HUES64 (cell line): ENCODE results near the gene CDKN2B.

Experiments used
- H3K27ac ChIP-seq: 2 replicates; pipeline ENCODE4 v1.7.0; 2013; ENCODE audit warnings: low read depth, low read length, inconsistent platforms
- H3K27me3 ChIP-seq: 2 replicates; pipeline ENCODE4 v1.6.1; 2013; ENCODE audit warnings: mild to moderate bottlenecking, low read length; ENCODE audit not compliant: insufficient read depth
- H3K36me3 ChIP-seq: 2 replicates; pipeline ENCODE4 v1.6.1; 2013; ENCODE audit warnings: mild to moderate bottlenecking, low read length; ENCODE audit not compliant: insufficient read depth
- H3K4me1 ChIP-seq: 2 replicates; pipeline ENCODE4 v1.6.1; 2013; ENCODE audit warnings: mild to moderate bottlenecking, low read length, moderate library complexity; ENCODE audit not compliant: insufficient read depth
- H3K4me3 ChIP-seq: 2 replicates; pipeline ENCODE4 v1.5.1; 2013; ENCODE audit warnings: mild to moderate bottlenecking, low read length, moderate library complexity
- H3K9ac ChIP-seq: 2 replicates; pipeline ENCODE4 v1.6.1; 2013; ENCODE audit warnings: mild to moderate bottlenecking, low read depth, low read length
- H3K9me3 ChIP-seq: 2 replicates; pipeline ENCODE4 v1.6.1; 2013; ENCODE audit warnings: low read depth, low read length; ENCODE audit not compliant: insufficient read depth
- WGBS: fragments of 150-250, 120-280 bp; methylation state at CpG from one replicate; pipeline ENCODE4 v1.1.7; 2013; ENCODE audit warnings: missing lambda C conversion rate; 5-methylcytosine and 5-hydroxymethylcytosine counted together

CDKN2B gene

DNA sequence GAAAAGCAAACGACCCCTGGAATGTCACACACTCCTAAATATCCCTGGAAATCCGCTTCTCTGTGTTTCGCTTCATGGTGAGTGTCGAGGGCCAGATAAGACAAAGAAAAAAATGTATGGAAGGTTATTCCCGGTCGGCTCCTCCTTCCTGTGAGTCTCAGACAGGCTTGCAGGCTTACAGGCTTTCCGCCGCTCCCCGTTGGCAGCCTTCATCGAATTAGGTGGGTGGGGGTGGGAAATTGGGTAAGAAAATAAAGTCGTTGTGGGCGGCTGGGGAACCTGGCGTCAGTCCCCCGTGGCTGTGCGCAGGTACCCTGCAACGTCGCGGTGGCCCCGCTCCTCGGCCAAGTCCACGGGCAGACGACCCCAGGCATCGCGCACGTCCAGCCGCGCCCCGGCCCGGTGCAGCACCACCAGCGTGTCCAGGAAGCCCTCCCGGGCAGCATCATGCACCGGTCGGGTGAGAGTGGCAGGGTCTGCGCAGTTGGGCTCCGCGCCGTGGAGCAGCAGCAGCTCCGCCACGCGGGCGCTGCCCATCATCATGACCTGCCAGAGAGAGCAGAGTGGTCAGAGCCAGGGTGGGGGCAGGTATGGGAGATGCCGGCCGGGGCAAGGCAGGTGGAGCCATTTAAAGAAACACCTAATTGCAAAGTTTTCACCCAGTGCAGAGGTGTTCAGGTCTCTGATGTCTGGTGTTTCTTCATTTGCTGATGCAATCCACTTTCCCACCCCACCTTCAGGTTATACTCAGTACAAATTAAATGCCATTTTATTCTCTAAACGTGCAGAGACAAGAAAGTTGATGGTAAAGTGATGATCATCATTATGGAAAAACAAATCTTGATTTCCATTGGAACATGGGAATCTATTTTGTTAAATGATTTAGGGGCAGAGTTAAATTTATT lies 3.2 kb downstream of the CDKN2B start:
- 2% methylated on average over 44 of the region's 44 CpGs for WGBS
- Histone ChIP-seq H3K27me3 (peaks cover 95% of the 10 kb centered on the region), H3K27ac (no peak overlapping the region), H3K4me1 (peaks cover 13% of the 10 kb centered on the region; the same call in 1 of the 2 replicates), H3K9ac (no peak overlapping the region), H3K36me3 (no peaks in the 10 kb centered on the region), H3K4me3 (peak overlapping the region; percentile 35), H3K9me3 (no peaks in the 10 kb centered on the region)

DNA sequence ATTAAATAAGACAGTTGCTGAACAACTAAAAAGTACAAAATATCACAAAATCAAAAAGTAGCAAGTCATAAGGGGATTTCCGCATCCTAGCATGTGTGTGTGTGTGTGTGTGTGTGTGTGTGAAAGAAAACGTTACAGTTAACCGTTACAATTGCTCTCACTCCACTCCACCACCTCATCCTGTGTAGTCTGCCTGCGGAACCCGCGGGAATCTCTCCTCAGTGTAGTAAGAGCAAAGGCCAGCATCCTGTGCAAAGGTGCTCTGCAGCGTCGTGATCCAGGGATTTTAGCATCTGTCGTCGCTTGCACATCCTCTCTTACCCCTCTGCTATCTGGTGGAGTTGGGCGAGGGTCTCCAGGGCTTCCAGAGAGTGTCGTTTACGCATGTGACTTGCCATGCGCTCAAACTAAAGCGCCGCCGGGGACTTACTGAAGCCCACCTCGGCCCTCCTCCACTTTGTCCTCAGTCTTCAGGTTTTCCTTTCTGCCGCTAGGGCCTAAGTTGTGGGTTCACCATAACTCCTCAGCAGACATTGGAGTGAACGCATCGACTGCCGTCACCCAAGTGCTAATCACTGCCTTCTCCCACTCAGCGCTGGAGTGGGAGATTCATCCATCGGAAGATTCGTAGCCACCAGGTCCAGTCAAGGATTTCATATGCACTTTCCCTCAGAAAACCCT lies 3.9 kb downstream of the CDKN2B start:
- no peaks in the 10 kb centered on the region for H3K36me3 ChIP-seq
- H3K27me3 ChIP-seq, result peaks cover 95% of the 10 kb centered on the region
- H3K9ac ChIP-seq, result no peak overlapping the region
- H3K4me1 ChIP-seq, result peaks cover 13% of the 10 kb centered on the region; the same call in 1 of the 2 replicates
- H3K27ac ChIP-seq, result no peak overlapping the region
- 3% methylated on average over 23 of the region's 25 CpGs for WGBS
- peak overlapping the region; percentile 35 for H3K4me3 ChIP-seq
- H3K9me3 ChIP-seq, result no peaks in the 10 kb centered on the region

DNA sequence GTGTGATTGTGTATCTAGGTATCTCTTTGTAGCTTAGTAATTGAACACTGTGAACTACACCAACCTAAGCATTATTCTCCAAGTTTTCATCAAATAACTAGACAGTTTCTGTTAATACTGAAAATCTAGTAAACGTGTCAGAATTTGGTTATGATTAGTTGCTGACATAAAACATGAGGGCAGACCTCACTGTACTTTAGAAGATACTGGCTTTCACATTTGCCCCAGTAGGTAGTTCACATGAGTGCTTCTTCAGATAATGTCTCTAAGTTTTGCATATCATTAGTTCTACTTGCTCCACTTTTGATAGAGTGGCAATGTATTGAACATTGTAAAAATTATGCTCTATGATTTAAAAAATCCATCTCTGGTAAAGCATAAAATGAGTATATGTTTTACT lies 7.1 kb downstream of the CDKN2B start:
- Histone ChIP-seq H3K36me3 (no peaks in the 10 kb centered on the region), H3K4me3 (no peak overlapping the region), H3K4me1 (peaks cover 15% of the 10 kb centered on the region), H3K27ac (no peak overlapping the region), H3K9ac (no peak overlapping the region), H3K27me3 (peaks cover 100% of the 10 kb centered on the region), H3K9me3 (no peaks in the 10 kb centered on the region)
- WGBS, result 86% methylated on average over 1 of the region's 1 CpG

DNA sequence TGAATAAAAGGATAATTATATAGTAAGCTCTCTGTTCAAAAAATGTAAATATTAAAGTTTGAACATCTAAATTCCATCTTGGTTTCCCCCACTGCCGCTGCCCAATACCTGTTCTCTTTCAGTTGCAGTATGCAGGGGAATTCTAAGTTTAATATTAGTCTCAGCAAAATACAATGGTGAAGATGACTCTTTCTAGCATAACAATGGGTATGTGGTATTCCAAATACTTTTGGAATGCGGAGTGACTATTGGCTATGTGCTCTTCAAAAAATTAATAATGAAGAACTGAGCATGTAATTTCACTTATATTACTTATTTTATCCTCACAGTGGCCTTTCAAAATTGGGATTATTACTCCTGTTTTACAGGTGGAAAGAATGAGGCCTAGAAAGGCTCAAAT lies 11.1 kb downstream of the CDKN2B start:
- Histone ChIP-seq H3K4me1 (peaks cover 20% of the 10 kb centered on the region), H3K9ac (no peak overlapping the region), H3K27me3 (peaks cover 98% of the 10 kb centered on the region)

DNA sequence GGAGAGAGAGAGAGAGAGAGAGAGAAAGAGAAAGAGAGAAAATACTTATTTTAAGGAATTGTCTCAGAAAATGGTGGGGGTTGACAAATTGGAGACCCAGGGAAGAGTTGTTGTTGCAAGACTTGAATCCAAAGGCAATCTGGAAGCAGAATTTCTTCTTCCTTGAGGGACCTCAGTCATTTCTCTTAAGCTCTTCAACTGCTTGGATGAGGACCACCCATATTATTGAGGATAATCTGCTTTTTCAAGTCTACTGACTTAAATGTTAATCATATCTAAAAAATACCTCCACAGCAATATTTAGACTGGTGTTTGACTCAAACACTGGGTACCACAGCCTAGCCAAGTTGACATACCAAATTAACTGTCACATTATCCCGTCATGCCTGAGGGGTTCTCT lies 11.6 kb downstream of the CDKN2B start:
- 100% methylated on average over 1 of the region's 1 CpG for WGBS
- no peaks in the 10 kb centered on the region for H3K9me3 ChIP-seq
- H3K27me3 ChIP-seq, result peaks cover 98% of the 10 kb centered on the region
- H3K4me3 ChIP-seq, result no peak overlapping the region
- H3K36me3 ChIP-seq, result no peaks in the 10 kb centered on the region
- no peak overlapping the region for H3K27ac ChIP-seq
- no peak overlapping the region for H3K9ac ChIP-seq
- peaks cover 22% of the 10 kb centered on the region for H3K4me1 ChIP-seq

More for the DNA sequence above, 11.1 kb downstream of the CDKN2B start:
- WGBS, result 78% methylated on average over 1 of the region's 2 CpGs
- H3K9me3 ChIP-seq, result no peaks in the 10 kb centered on the region
- no peaks in the 10 kb centered on the region for H3K36me3 ChIP-seq
- H3K4me3 ChIP-seq, result no peak overlapping the region
- no peak overlapping the region for H3K27ac ChIP-seq

DNA sequence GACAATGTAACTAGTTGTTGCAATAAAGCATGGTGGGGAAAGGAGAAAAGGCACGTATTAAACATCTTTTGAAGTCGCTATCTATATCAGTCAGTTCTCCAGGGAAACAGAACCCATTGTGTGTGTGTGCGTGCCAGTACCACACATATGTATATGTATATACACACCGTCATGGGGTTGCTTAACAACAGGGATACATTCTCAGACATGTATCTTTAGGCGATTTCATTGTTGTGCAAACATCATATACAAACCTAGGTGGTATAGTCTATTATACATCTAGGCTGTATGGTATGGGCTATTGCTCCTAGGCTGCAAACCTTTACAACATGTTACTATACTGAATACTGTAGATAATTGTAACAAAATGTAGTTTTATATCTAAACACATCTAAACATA lies 12.2 kb downstream of the CDKN2B start:
- 74% methylated on average over 3 of the region's 5 CpGs for WGBS
- Histone ChIP-seq H3K36me3 (no peaks in the 10 kb centered on the region), H3K4me3 (peak overlapping the region; percentile 69; the same call in 1 of the 2 replicates), H3K9ac (no peak overlapping the region), H3K27me3 (peaks cover 98% of the 10 kb centered on the region), H3K27ac (no peak overlapping the region), H3K9me3 (no peaks in the 10 kb centered on the region), H3K4me1 (peaks cover 22% of the 10 kb centered on the region)

DNA sequence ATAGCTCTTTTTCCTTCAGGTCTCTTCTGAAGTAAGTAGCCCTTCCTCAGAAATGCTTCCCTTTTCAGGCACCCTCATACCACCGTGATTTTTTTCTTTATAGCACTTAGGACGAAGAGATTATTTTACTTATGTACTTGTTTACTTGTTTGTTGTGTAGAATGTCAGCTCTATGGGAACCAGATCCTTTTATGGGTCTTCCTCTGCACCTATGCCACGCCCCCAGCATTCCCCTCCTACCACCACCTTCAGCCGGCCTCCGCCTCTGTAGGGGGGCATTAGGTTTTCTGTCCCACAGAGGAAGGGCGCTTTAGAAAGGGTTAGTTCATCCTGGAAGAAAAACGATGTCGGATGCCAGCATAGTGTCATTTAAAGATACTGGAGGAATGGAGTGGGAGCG lies 12.7 kb downstream of the CDKN2B start:
- peaks cover 22% of the 10 kb centered on the region for H3K4me1 ChIP-seq
- peak overlapping the region; percentile 69 for H3K4me3 ChIP-seq
- no peak overlapping the region for H3K9ac ChIP-seq
- H3K9me3 ChIP-seq, result no peaks in the 10 kb centered on the region
- peaks cover 98% of the 10 kb centered on the region for H3K27me3 ChIP-seq
- H3K36me3 ChIP-seq, result no peaks in the 10 kb centered on the region
- no peak overlapping the region for H3K27ac ChIP-seq
- WGBS, result 11% methylated on average over 6 of the region's 9 CpGs

DNA sequence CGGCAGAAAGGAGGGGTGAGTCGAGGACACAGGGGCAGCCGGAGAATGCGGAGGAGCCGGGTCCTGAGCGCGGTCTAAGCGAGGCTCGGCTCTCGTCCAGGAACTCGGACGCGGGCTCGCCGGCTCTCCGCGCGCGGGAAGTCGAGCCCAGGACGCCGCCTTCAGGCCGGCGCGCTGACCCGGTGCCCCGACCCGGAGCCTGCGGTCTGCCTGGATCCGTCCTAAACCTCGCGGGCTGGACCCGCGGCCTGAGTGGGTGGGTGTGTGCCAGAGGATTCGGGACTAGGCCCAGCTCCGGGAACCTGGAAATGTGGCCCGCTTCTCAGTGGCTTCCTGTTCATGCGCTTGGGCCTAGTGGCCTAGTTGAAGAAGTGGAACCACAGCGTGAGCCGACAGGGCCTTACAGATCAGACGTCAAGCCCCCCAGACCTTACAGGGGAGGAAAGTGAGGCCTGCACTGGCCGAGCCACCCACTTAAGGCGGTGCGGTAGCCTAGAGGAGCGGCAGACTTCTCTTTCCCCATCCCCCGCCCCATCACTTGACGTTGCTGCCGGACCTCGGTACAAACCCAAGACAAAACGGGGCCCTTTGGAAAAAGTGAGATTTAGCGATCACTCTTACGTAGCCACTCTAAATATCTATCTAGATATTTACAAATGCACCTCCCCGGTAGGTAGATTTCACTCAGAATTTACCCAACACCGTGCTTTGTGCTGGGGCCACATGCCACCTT lies 13.3 kb downstream of the CDKN2B start:
- Histone ChIP-seq H3K27me3 (peaks cover 98% of the 10 kb centered on the region), H3K4me3 (peak overlapping the region; percentile 69), H3K9me3 (no peaks in the 10 kb centered on the region), H3K36me3 (no peaks in the 10 kb centered on the region), H3K4me1 (peaks cover 22% of the 10 kb centered on the region), H3K27ac (no peak overlapping the region), H3K9ac (no peak overlapping the region)
- WGBS, result 2% methylated on average over 54 of the region's 54 CpGs

DNA sequence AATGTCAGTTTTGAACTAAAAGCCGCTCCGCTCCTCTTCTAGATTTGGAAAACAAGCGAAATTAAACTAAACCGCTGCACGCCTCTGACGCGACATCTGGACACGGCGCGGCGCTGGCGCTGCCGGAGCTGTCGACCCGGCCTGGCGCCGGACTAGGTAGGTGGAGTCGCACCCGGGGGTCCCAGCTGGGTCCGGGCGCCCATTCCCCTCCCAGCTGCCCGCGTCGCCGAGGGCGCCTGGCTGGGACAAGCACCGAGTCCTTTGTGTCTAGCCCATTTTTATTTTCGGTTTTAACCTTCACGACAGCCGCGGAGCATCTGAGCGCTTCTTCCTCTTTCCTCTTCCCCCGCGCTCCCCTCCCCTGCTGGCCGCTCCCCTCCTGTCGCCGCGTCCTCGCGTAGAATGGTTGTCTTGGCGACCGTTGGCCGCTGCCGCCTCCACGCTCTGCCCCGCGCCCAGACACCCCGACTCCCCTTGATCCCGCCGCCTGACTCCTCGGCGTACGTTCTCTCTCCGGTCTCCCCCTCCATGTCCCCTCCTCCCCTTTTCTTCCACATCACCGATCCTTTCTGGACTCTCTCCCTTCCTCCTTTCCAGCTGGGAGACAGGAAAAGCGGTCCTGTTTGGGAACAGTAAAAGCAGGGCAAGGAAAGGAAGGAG lies 14.0 kb downstream of the CDKN2B start:
- under 1% methylated on average over 56 of the region's 56 CpGs for WGBS
- Histone ChIP-seq H3K9me3 (no peaks in the 10 kb centered on the region), H3K4me3 (peak overlapping the region; percentile 69), H3K4me1 (peaks cover 25% of the 10 kb centered on the region), H3K27ac (no peak overlapping the region), H3K27me3 (peaks cover 98% of the 10 kb centered on the region), H3K9ac (no peak overlapping the region), H3K36me3 (no peaks in the 10 kb centered on the region)

DNA sequence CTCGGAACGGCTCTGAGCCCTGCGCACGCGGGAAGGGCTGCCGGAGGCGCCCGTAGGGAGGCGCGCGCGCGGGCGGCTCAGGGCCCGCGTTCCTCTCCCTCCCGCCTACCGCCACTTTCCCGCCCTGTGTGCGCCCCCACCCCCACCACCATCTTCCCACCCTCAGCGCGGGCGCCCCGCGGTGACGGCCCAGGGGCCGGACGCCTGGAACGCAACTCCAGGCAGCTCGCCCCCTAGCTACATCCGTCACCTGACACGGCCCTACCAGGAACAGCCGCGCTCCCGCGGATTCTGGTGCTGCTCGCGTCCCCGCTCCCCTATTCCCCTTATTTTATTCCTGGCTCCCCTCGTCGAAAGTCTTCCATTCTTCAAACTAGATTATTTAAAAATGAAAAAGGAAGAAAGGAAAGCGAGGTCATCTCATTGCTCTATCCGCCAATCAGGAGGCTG lies 14.5 kb downstream of the CDKN2B start, which contains the start of gene CDKN2B-AS1:
TSS of gene CDKN2B-AS1 (plus strand) at position 236 of the 450 bp plus-strand sequence.
- Histone ChIP-seq H3K27ac (no peak within 1 kb of the TSS), H3K9me3 (no peaks in the 10 kb centered on the region), H3K36me3 (no peaks in the 10 kb centered on the region), H3K27me3 (peaks cover 98% of the 10 kb centered on the region), H3K4me1 (peaks cover 25% of the 10 kb centered on the region), H3K9ac (no peak within 1 kb of the TSS), H3K4me3 (peak within 1 kb of the TSS; percentile 69)
- under 1% methylated on average over 43 of the region's 43 CpGs for WGBS
